Suprapubic skin (tissue), 4 donors: ENCODE results near the gene ATXN1. TPM values are rescaled to one million over a fixed set of nuclear protein-coding genes. Genes with fewer than 3 reads are reported as not detected.

Source experiments
- DNase-seq, 2 donors: peaks; one replicate each; pipeline ENCODE4 v3.0.0-alpha.2; 2019; ENCODE audit warnings: low spot score in 2 of 2
- H3K27ac ChIP-seq: fragments of 200-600 bp; sonication (generic); one replicate; pipeline ENCODE4 v1.5.1; 2019
- H3K27me3 ChIP-seq: fragments of 200-600 bp; sonication (generic); one replicate; pipeline ENCODE4 v1.5.1; 2019
- H3K36me3 ChIP-seq: fragments of 200-600 bp; sonication (generic); one replicate; pipeline ENCODE4 v1.5.1; 2019
- H3K4me1 ChIP-seq: fragments of 200-600 bp; sonication (generic); one replicate; pipeline ENCODE4 v1.5.1; 2019
- H3K4me3 ChIP-seq: fragments of 200-600 bp; sonication (generic); one replicate; pipeline ENCODE4 v1.5.1; 2019; ENCODE audit warnings: mild to moderate bottlenecking
- H3K9me3 ChIP-seq: fragments of 200-600 bp; sonication (generic); one replicate; pipeline ENCODE4 v1.5.1; 2019
- EP300 ChIP-seq: sonication (generic); formaldehyde crosslinking; IDR thresholded peaks from one replicate; pipeline ENCODE4 v1.6.1; 2017; ENCODE audit warnings: antibody characterized with exemption
- POLR2A ChIP-seq, 2 donors: fragments of 450-650 bp; IDR thresholded peaks; one replicate each; pipeline ENCODE4 v1.6.1; 2017; ENCODE audit warnings: antibody characterized with exemption in 2 of 2, mild to moderate bottlenecking in 2 of 2, moderate library complexity in 2 of 2
- POLR2AphosphoS5 ChIP-seq, 3 donors: sonication (generic); formaldehyde crosslinking; IDR thresholded peaks; one replicate each; pipeline ENCODE4 v1.6.1; 2017; ENCODE audit warnings: antibody characterized with exemption in 3 of 3
- WGBS: methylation state at CpG from one replicate; pipeline ENCODE4 v1.1.5; 2018; 5-methylcytosine and 5-hydroxymethylcytosine counted together
- total RNA-seq, 4 donors: library from RNA; depleted of rRNA; stranded (reverse); fragments of >200 nt; gene quantifications; one replicate each; pipeline ENCODE4 v1.1.0, GENCODE V29; 2016
- TF ChIP-seq, protein P1 (sequence below), 2 donors: fragments of 200-600 bp in 1 of 2; fragments of 450-650 bp in 1 of 2; sonication (generic) in 1 of 2; IDR thresholded peaks; one replicate each; pipeline ENCODE4 v1.5.1; 2016 to 2019; ENCODE audit warnings: antibody characterized with exemption in 2 of 2, mild to moderate bottlenecking in 1 of 2, moderate library complexity in 1 of 2

The ATXN1 gene
- total RNA-seq, 4 donors from 2014 or later: 32.8 to 95.4 (median 42.4) TPM

DNA sequence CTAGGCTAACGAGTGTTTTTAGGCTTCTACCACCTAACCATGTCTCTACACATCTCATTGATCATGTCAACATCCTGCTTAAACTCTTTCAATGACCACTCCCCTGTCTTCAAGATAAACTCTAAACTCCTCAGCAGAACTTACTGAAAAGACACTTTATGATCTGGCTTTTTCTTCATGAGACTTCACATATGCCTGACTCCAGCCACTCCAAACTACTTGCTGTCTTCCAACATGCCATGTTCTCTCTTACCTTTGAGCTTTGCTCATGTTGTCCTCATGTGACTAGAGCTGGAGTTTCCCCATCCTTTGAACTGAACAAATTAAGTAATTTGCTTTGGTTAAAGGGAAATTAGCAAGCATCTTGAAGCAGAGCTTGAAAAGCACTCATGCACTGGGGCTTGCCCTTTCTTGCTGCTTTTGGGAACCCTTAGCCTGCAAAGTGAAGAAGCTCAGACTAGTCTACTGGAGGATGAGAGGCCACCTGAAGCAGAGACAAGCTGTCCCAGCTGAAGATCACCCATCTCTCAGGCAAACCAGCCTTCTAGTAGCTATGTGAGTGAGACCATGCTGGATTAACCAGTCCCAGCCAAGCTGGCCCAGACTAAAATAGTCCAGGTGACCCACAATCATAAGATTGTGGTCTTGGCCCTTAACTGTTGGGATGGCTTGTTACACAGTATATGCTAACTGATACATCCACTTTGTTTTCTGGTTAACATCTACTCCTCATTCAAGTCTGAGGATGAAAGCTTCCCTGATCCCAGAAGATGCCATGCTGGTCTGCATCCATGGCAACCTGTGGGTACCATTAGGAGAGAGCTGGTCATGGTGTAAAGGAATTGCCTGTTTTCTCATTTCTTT lies 287.1 kb downstream of the ATXN1 start:
- Histone ChIP-seq H3K9me3 (no peaks in the 10 kb centered on the region), H3K4me1 (peaks cover 6% of the 10 kb centered on the region), H3K27ac (no peak overlapping the region), H3K27me3 (no peaks in the 10 kb centered on the region), H3K36me3 (no peaks in the 10 kb centered on the region), H3K4me3 (no peak overlapping the region)
- TF ChIP-seq EP300: no peak
- TF ChIP-seq POLR2A (IDR thresholded peaks at IDR 0.05): no peak
- TF ChIP-seq, protein P1, sequence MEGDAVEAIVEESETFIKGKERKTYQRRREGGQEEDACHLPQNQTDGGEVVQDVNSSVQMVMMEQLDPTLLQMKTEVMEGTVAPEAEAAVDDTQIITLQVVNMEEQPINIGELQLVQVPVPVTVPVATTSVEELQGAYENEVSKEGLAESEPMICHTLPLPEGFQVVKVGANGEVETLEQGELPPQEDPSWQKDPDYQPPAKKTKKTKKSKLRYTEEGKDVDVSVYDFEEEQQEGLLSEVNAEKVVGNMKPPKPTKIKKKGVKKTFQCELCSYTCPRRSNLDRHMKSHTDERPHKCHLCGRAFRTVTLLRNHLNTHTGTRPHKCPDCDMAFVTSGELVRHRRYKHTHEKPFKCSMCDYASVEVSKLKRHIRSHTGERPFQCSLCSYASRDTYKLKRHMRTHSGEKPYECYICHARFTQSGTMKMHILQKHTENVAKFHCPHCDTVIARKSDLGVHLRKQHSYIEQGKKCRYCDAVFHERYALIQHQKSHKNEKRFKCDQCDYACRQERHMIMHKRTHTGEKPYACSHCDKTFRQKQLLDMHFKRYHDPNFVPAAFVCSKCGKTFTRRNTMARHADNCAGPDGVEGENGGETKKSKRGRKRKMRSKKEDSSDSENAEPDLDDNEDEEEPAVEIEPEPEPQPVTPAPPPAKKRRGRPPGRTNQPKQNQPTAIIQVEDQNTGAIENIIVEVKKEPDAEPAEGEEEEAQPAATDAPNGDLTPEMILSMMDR (IDR thresholded peaks at IDR 0.05): no peak
- no peak for TF ChIP-seq POLR2AphosphoS5 (IDR thresholded peaks at IDR 0.05)
- 86% methylated on average over 1 of the region's 1 CpG for WGBS
- DNase-seq: no peak

DNA sequence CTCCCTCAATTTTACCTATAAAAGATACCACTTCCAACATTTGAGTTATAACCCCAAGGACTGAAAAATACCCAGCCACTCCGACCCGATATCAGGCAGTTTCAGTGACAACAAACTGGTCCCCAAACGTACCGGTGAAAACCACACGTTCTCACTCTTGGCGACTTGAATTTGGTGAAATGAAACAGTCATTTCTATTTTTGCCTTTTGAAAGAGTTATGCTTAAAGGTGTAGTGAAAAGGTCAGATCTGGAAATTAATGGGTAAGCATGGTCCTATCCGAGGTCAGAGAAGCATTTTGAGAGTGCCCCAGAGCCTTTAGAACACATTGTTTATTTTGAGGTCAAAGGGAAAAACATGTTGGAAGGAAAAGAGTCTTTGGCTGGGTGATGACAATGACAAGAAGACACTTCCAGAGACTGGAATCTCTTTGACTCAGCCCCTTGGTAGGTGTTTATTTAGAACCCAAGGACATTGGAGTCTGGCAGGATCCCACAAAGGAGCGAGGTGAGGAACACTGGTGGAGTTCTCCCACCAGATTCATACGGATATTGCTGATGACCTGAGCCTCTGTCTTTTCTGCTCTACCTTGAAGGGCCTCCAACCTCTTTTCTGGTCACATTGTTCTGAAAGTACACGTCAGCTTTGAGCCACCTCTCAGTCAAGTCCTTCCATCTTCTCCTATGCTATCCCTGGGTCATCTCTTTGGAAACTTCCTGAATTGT lies 287.9 kb downstream of the ATXN1 start:
- no peak overlapping the region for H3K27ac ChIP-seq
- no peak overlapping the region for H3K4me3 ChIP-seq
- WGBS: 88% methylated on average over 10 of the region's 10 CpGs
- TF ChIP-seq POLR2AphosphoS5 (IDR thresholded peaks at IDR 0.05): no peak
- no peak for TF ChIP-seq EP300
- H3K36me3 ChIP-seq: no peaks in the 10 kb centered on the region
- DNase-seq: no peak
- H3K9me3 ChIP-seq: no peaks in the 10 kb centered on the region
- peaks cover 6% of the 10 kb centered on the region for H3K4me1 ChIP-seq
- no peaks in the 10 kb centered on the region for H3K27me3 ChIP-seq

DNA sequence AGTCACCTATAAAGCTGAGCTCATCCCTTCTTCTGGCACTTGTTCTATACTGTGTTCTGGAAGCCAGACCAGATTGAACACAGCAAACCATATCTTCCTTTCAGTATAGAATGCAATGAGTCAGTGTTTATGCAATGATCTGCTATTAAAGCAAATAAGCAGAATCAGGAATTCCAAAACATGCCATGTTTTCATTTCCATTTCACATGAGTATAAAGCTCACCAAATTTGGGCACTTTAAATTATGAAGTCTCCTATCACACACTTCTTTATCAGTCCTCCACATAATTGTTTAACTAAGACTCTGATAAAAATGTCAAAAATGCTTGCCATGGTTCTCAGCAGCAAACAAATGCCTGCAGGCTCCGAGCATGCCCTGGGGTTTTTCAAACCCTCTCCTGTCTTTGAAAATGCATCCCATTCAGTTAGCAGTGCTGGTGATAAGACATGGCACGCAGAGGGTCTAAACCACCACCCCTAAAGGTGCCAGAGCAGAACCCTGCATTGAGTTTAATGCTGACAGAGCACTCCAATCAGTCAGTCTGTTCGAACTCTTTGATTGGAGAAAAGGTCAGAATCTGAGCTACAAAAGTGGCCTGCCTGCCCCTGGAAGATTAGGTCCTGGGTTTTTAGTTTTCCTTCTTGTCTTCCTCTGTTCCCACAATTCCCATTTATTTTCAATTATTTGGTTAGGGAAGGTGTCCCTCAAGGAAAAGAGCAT lies 288.8 kb downstream of the ATXN1 start:
- no peaks in the 10 kb centered on the region for H3K36me3 ChIP-seq
- no peak for DNase-seq
- WGBS: 59% methylated on average over 3 of the region's 3 CpGs
- H3K9me3 ChIP-seq: no peaks in the 10 kb centered on the region
- no peak overlapping the region for H3K27ac ChIP-seq
- TF ChIP-seq POLR2A (IDR thresholded peaks at IDR 0.05): no peak
- TF ChIP-seq POLR2AphosphoS5 (IDR thresholded peaks at IDR 0.05): no peak
- no peak for TF ChIP-seq EP300
- TF ChIP-seq, protein P1 (IDR thresholded peaks at IDR 0.05): no peak
- no peak overlapping the region for H3K4me3 ChIP-seq
- H3K4me1 ChIP-seq: no peaks in the 10 kb centered on the region
- H3K27me3 ChIP-seq: no peaks in the 10 kb centered on the region

DNA sequence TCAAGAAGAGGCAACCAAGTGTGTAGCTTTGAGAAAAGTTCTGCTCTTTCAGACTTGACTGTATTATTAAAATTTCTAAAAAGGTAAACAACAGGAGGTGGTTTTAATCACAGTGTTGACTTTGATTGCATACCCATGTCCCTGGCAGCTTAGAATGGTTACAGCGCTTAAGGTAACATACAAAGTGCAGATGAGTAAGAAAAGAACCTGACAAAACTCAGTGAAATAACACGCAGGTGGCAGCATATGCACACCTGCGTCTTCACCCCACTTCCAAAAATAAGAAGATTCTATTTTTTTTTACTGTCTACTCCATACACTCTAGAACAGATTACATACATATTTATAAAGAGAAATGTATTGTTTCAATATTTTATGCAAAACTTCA lies 289.4 kb downstream of the ATXN1 start:
- TF ChIP-seq POLR2A (IDR thresholded peaks at IDR 0.05) (no peak), EP300 (no peak), POLR2AphosphoS5 (IDR thresholded peaks at IDR 0.05) (no peak)
- TF ChIP-seq, protein P1 (IDR thresholded peaks at IDR 0.05): no peak
- Histone ChIP-seq H3K9me3 (no peaks in the 10 kb centered on the region), H3K4me1 (no peaks in the 10 kb centered on the region), H3K27me3 (no peaks in the 10 kb centered on the region), H3K27ac (no peak overlapping the region), H3K36me3 (no peaks in the 10 kb centered on the region), H3K4me3 (no peak overlapping the region)
- no peak for DNase-seq
- WGBS: 84% methylated on average over 3 of the region's 3 CpGs

DNA sequence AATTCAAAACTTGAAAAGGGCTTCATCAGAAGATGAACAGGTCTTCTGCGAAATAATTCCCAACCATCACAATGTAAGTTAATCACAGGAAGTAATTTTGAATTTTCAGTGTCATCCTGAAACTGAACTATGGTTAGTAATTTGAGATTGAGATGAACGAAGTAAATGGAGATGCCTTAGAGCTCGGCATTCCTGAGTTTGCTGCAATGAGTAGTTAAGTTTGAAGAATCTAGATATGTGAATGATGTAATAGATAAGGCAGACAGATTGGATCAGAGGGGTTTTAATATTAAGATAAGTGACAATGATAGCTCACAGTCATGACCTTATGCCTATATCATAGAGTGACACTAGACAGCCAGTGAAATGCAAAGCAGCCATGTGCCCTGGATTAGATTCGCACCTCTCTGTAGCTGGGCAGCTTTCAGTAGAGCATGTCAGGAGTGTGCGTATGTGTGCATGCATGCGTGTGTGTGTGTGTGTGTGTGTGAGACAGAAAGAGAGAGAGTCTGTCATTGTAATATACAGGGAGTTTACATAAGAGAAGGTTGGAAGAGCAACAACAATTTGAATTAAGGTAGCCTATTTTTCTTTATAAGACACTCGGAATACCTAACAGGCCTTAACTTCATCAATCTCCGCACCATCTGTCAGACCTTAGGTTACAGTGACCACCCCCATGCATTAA lies 289.9 kb downstream of the ATXN1 start:
- Histone ChIP-seq H3K36me3 (no peaks in the 10 kb centered on the region), H3K9me3 (no peaks in the 10 kb centered on the region), H3K27me3 (no peaks in the 10 kb centered on the region), H3K4me1 (no peaks in the 10 kb centered on the region), H3K4me3 (no peak overlapping the region), H3K27ac (no peak overlapping the region)
- DNase-seq: no peak
- TF ChIP-seq POLR2A (IDR thresholded peaks at IDR 0.05) (no peak), POLR2AphosphoS5 (IDR thresholded peaks at IDR 0.05) (no peak), EP300 (no peak)
- TF ChIP-seq, protein P1 (IDR thresholded peaks at IDR 0.05): no peak
- WGBS: 81% methylated on average over 8 of the region's 8 CpGs
